Measurements from ENCODE around the gene SALL4.
"Not testable (repeated sequence)": the region's sequence is repeated elsewhere in the genome, so short reads cannot be mapped to it uniquely, and the experiment has no call there.

The SALL4 gene

GRCh38 chr20:51738261-51738660 is 64.1 kb downstream of the SALL4 start:
- not testable (repeated sequence) for DNase-seq (ENCODE audit: low read depth in 2 of 2)

- DNase-seq (ENCODE audit: low read depth in 2 of 2): no peak
These were observed 65.4 kb downstream of the SALL4 start for GRCh38 chr20:51736947-51737346.

- no peak for DNase-seq (ENCODE audit: low read depth in 2 of 2)
These were observed 66.4 kb downstream of the SALL4 start for GRCh38 chr20:51735728-51736600.

DNA sequence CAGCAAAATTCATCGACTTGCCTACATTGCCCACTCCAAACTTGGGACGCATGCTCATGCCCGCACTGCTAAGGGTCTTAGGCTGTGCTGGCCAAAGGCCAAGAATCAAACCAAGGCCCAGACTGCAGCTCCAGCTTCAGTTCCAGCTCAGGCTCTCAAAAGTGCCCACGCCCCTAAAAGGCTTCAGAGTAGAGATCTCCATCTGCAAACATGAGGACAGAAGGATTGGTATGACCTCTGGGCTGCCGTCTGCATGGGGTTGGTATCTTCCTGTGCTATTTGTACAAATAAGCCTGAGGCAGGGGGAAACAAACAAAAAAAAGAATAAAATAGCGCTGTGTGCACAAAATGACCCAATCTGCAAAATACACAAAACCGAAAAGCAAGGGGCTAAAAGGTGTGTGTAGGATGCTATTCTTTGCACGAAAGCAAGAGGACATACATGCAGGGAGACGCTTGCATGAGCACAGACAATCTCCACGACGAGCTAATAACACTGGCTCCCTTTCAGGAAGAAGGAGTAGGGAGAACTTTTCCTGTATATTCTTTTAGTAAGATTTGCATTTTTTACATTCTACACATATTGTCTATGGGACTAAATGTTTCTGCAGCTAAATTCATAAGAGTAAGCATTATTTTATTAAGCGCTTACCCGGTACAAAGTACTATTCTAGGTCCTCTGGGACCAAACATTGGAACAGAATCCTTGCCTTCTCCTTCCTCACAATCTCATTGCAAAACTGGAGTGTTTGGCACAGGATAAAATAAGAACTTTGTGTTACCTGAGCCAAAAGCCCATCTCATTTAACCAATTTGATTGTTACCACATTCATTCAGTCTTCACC is 67.2 kb downstream of the SALL4 start:
- no peak for DNase-seq (ENCODE audit: low read depth in 2 of 2)

DNA sequence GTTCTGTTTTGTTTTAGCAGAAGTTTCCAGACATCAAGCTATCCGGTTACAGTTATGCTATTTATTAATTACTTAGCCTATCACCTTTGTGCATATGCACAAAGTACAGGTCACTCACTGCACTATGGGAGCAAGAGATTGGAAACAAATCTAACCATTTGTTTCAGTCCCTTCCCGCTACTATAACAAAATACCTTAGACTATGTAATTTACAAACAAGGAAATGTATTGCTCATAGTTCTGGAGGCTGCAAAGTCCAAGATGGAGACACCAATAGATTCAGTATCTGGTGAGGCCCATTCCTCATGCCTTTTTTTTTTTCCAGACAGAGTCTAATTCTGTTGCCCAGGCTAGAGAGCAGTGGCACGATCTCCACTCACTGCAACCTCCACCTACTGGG is 69.3 kb downstream of the SALL4 start:
- no peak for DNase-seq (ENCODE audit: low read depth in 2 of 2)

All from stimulated activated CD4-positive, alpha-beta T cell treated with anti-CD3 and anti-CD28 coated beads, Interleukin-4, amount 100 ng/mL, for 48 hours (primary cell).